H1 (cell line): ENCODE results near the gene PAGE2B.

Experiments
- POLR2A ChIP-seq, 2 experiments: IDR thresholded peaks; 1 replicate in 1 of 2; 2 replicates in 1 of 2; pipeline ENCODE4 v1.6.1; 2011; ENCODE audit warnings: low read depth in 2 of 2, low read length in 2 of 2, mild to moderate bottlenecking in 2 of 2; ENCODE audit errors: control extremely low read depth in 1 of 2
- SP1 ChIP-seq: IDR thresholded peaks from 2 replicates; pipeline ENCODE4 v1.6.1; 2011; ENCODE audit warnings: low read depth, low read length
- TF ChIP-seq, protein P1 (sequence below), 3 experiments: IDR thresholded peaks; 1 replicate in 2 of 3; 2 replicates in 1 of 3; pipeline versions ENCODE4 v1.5.1 to v1.6.1; 2011; ENCODE audit warnings: low read length in 3 of 3, mild to moderate bottlenecking in 3 of 3, inconsistent platforms in 2 of 3, low read depth in 1 of 3, moderate library complexity in 1 of 3; ENCODE audit not compliant: insufficient read depth in 1 of 3; ENCODE audit errors: control extremely low read depth in 1 of 3

DNA sequence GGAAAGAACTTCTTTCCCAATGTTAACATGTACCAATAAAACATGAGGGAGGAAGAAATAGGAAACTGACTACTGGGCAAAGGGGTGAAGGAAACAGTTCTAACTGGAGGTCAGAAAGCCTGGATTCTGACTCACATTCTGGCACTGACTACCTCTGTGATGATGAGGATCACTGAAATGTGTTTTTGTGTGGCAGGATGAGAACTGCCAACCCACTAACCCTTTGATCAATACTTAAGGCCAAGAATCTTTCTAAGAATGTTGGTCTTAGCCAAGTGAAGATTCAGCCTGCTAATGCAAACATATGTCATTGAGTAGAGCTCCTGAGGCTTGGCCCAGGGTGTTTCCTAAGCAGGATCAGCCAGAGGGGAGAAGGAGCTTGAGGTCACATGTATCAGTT lies 48.7 kb upstream of the PAGE2B start:
- TF ChIP-seq, protein P1, sequence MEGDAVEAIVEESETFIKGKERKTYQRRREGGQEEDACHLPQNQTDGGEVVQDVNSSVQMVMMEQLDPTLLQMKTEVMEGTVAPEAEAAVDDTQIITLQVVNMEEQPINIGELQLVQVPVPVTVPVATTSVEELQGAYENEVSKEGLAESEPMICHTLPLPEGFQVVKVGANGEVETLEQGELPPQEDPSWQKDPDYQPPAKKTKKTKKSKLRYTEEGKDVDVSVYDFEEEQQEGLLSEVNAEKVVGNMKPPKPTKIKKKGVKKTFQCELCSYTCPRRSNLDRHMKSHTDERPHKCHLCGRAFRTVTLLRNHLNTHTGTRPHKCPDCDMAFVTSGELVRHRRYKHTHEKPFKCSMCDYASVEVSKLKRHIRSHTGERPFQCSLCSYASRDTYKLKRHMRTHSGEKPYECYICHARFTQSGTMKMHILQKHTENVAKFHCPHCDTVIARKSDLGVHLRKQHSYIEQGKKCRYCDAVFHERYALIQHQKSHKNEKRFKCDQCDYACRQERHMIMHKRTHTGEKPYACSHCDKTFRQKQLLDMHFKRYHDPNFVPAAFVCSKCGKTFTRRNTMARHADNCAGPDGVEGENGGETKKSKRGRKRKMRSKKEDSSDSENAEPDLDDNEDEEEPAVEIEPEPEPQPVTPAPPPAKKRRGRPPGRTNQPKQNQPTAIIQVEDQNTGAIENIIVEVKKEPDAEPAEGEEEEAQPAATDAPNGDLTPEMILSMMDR (IDR thresholded peaks at IDR 0.05; ENCODE audit: control extremely low read depth in 1 of 3, insufficient read depth in 1 of 3, low read depth in 1 of 3, low read length in 3 of 3): no peak
- TF ChIP-seq POLR2A (IDR thresholded peaks at IDR 0.05; ENCODE audit: control extremely low read depth in 1 of 2, low read depth in 2 of 2, low read length in 2 of 2) (no peak), SP1 (no peak)
